Measurements from ENCODE around the gene CTDNEP1.
A peak's percentile ranks its signal among the peaks of the same experiment; 100 is the strongest.

CTDNEP1 gene

DNA sequence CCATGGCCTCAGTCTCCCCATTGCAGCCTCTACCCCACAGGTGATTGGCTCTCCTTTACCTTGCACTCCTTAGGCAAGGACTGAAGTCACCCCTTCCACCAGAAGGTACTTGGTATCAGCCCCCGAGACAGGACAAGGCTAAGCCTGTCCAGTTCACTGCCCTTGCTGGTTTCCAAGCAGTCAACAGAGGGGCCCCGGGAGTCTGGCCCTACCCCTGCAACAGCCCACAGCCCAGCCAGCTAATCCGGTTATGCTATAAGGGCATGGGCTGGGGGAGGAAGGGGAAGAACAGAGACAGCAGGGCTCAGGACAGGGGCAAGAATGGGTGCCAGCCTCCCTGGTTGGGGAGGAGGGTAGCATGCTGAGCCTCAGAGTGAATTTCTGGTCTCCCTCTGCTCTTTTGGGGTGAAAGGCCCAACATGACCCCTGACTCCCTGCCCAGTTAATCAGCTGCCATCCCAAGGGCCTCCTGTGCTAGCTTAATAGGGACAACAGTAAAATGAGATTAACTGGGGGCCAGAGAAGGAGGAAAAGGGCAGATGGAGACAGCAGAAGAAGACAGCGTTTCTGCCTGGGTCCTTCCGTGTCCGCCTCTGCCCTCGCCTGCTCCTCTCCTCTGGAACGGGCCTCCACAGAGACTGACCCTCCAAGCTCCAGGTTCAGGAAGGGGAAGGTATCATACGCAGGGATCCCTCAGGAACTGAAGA, 42.6 kb downstream of the CTDNEP1 start:
- TF ChIP-seq, protein P1, sequence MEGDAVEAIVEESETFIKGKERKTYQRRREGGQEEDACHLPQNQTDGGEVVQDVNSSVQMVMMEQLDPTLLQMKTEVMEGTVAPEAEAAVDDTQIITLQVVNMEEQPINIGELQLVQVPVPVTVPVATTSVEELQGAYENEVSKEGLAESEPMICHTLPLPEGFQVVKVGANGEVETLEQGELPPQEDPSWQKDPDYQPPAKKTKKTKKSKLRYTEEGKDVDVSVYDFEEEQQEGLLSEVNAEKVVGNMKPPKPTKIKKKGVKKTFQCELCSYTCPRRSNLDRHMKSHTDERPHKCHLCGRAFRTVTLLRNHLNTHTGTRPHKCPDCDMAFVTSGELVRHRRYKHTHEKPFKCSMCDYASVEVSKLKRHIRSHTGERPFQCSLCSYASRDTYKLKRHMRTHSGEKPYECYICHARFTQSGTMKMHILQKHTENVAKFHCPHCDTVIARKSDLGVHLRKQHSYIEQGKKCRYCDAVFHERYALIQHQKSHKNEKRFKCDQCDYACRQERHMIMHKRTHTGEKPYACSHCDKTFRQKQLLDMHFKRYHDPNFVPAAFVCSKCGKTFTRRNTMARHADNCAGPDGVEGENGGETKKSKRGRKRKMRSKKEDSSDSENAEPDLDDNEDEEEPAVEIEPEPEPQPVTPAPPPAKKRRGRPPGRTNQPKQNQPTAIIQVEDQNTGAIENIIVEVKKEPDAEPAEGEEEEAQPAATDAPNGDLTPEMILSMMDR (IDR thresholded peaks at IDR 0.05): no peak
- DNase-seq (ENCODE audit: low spot score): no peak
- Histone ChIP-seq H3K27ac (no peak overlapping the region), H3K4me3 (no peak overlapping the region)

DNA sequence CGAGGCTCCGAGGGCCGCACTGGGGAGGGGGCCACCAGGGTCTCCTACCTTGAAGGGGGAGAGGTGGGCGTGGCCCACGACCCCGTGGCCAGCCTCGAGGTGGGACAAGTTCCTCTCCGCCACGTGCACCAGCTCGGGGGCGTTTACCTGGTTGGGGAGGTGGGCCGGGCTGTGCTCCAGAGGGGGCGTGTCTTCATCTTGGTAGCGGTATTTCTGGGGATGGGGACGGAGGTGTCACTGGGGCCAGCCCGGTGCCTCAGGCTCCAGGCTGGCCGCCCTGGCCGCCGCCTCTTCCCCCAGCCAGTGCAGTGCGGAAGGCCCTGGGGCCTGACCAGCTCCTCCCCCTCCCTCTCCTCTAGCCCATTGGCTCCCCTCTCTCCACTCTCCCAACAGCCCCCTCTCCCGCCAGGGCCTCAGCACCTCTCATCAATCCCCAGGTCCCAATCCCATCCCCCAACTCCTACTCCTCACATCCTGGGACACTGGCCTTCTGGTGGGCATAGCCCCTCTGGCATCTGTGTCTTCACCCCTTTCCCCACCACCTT, 43.4 kb downstream of the CTDNEP1 start:
- H3K4me3 ChIP-seq: no peak overlapping the region
- DNase-seq (ENCODE audit: low spot score): no peak
- TF ChIP-seq, protein P1 (IDR thresholded peaks at IDR 0.05): no peak
- no peak overlapping the region for H3K27ac ChIP-seq

DNA sequence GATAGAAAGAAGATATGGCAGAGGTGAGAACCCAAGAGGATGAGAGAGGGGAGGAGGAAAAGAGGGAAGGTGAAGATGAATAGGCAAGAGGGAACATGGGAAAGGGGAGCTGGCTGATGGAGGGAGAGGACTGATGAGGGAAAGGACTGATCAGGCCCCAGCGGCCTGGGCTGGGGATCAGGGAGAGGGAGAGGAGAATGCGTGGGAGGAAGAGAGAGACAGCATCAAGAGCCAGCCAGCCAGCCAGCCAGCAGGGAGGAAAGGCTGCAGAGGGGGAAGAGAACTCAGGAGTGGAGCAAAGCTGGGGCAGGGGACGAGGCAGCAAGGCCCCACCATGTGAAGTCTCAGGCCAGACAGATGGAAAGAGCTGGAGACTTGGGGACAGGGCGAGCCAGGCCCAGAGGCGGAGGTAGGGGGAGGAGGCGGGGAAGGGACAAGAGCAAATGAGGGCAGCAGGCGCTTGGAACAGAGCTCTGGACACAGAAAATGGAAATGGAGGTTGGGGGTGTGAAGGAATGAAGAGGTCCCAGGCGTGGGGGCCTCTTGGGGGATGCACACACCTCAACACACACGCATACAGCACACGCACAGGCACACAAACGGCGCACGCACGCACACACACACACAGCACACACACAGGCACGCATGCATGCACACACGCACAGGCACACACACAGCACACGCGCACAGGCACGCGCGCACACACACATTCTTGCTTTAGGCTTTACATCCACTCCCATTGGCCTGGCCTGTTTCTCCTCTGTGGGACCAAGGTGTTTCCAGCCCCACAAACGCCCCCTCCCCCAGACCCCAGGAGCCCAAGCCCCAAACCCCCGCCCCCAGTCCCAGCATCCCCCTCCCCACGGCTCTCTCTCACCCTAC, 44.2 kb downstream of the CTDNEP1 start:
- H3K4me3 ChIP-seq: no peak overlapping the region
- TF ChIP-seq, protein P1 (IDR thresholded peaks at IDR 0.05): no peak
- no peak for DNase-seq (ENCODE audit: low spot score)
- H3K27ac ChIP-seq: no peak overlapping the region

DNA sequence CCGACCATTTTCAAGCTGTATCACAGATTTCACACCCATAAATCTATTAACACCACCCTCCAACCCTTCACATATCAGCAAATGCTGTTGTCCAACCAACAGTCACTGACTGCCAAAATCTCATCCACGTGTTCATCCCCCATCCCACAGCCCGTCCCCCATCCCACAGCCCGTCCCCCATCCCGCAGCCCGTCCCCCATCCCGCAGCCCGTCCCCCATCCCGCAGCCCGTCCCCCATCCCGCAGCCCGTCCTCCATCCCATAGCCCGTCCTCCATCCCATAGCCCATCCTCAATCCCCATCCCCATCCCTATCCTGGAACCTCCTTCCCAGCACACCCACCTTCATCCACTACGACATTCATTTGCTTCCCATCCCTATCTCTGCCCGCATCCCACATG, 46.0 kb downstream of the CTDNEP1 start:
- TF ChIP-seq, protein P1 (IDR thresholded peaks at IDR 0.05): no peak
- H3K4me3 ChIP-seq: peak overlapping the region; percentile 76
- DNase-seq (ENCODE audit: low spot score): no peak
- H3K27ac ChIP-seq: peak overlapping the region; percentile 57 to 70

DNA sequence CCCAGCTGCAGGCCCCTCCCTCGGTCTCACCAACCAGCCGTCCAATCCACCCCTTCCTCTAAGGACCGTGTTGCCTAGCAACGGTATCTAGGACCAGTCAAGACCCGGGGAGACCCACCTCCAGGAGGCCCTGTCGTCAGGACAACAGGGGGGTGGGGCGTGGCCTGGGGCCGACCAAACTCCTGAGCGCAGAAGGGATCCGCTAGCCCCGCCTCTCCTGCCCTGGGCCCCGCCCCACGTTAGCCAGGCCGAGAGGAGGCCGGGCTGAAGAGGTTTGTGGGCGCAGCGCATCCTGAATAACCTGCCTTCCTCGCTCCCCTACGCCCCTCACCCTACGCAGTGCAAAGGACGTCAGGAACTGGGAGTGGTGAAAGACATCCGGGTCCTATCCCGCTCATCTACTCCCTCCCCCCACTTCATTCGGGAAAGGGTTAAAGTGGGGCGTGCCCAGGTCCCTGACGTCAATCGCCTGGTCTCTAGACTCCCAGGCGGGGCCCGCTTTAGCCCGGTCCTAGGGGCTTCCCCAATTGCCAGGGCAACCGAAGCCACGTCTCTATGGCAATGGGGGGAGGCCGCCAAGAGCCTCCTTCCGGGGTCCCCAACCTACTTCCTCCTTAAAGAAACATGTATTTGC, 46.6 kb downstream of the CTDNEP1 start:
- peak overlapping the region; percentile 57 to 70 for H3K27ac ChIP-seq
- H3K4me3 ChIP-seq: peak overlapping the region; percentile 76
- peak; percentile 91 for DNase-seq (ENCODE audit: low spot score)
- TF ChIP-seq, protein P1 (IDR thresholded peaks at IDR 0.05): no peak

DNA sequence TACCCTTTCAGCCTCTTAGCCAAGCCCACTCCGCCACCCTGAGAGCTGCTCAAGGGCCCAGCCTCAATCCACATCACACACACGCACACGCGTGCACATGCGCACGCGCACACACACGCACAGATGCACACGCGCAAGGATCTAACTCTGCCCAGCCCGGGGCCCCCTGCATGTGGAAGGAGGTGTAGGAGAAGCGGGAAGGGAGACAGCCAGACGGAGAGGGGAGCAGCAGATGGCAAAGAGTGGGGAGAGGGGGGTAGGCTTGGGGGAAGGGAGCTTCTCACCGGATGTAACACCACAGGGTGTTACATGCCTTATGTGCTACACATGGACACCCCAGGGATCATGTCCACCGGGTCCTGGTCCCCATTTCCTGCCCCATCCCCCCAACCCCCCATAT, 47.2 kb downstream of the CTDNEP1 start:
- TF ChIP-seq, protein P1 (IDR thresholded peaks at IDR 0.05): no peak
- Histone ChIP-seq H3K27ac (peak overlapping the region; percentile 57 to 70), H3K4me3 (peak overlapping the region; percentile 76)
- no peak for DNase-seq (ENCODE audit: low spot score)

Data from coronary artery (tissue), 2 donors.